Heart left ventricle (tissue), 16 donors: ENCODE data around the gene MAGEA8. TPM values are rescaled to one million over a fixed set of nuclear protein-coding genes. Genes with fewer than 3 reads are reported as not detected.

ENCODE experiments used
- ATAC-seq, 4 donors: fragments of 200-7000 bp; cut with Tn5 transposase; one replicate each; pipeline ENCODE4 v1.9.1; 2020 to 2022; ENCODE audit warnings: moderate library complexity in 4 of 4, mild to moderate bottlenecking in 3 of 4, moderate number of reproducible peaks in 1 of 4
- DNase-seq, 5 donors: peaks; one replicate each; pipeline ENCODE4 v3.0.0-alpha.2; 2020
- H3K27ac ChIP-seq, 12 donors: fragments of 200-600 bp; sonication (generic) in 4 of 12; one replicate each; pipeline versions ENCODE4 v1.5.0 to v1.8.0; 2016 to 2022; ENCODE audit warnings: mild to moderate bottlenecking in 2 of 12
- H3K27me3 ChIP-seq, 9 donors: fragments of 200-600 bp; sonication (generic) in 2 of 9; one replicate each; pipeline versions ENCODE4 v1.5.1 to v1.8.0; 2016 to 2022; ENCODE audit warnings: mild to moderate bottlenecking in 3 of 9
- H3K36me3 ChIP-seq, 9 donors: fragments of 200-600 bp; sonication (generic) in 2 of 9; one replicate each; pipeline versions ENCODE4 v1.5.0 to v1.8.0; 2018 to 2022; ENCODE audit warnings: mild to moderate bottlenecking in 2 of 9
- H3K4me1 ChIP-seq, 12 donors: fragments of 200-600 bp; sonication (generic) in 4 of 12; one replicate each; pipeline versions ENCODE4 v1.5.0 to v1.8.0; 2016 to 2022; ENCODE audit warnings: mild to moderate bottlenecking in 3 of 12
- H3K4me3 ChIP-seq, 12 donors: fragments of 200-600 bp; sonication (generic) in 4 of 12; one replicate each; pipeline versions ENCODE4 v1.5.0 to v1.8.0; 2017 to 2022; ENCODE audit warnings: mild to moderate bottlenecking in 9 of 12, moderate library complexity in 4 of 12
- H3K9me3 ChIP-seq, 12 donors: fragments of 200-600 bp; sonication (generic) in 4 of 12; one replicate each; pipeline versions ENCODE4 v1.5.0 to v1.8.0; 2016 to 2022; ENCODE audit warnings: mild to moderate bottlenecking in 1 of 12
- POLR2A ChIP-seq, 2 donors: fragments of 450-650 bp; IDR thresholded peaks; one replicate each; pipeline ENCODE4 v1.6.1; 2017; ENCODE audit warnings: antibody characterized with exemption in 2 of 2, mild to moderate bottlenecking in 2 of 2, moderate library complexity in 2 of 2
- WGBS, 4 donors: extraction: QIAGEN DNeasy Blood & Tissue Kit in 2 of 4; methylation state at CpG; one replicate each; pipeline versions ENCODE4 v1.1.5 to v1.1.7; 2013 to 2018; 5-methylcytosine and 5-hydroxymethylcytosine counted together
- intact Hi-C, 10 donors: fragments of 100-400 bp; cut with DNase I; formaldehyde crosslinking; loops; one replicate each; pipeline versions ENCODE4 v1.11.1 to v1.14.2; 2022
- polyA plus RNA-seq, 2 donors: library from polyadenylated mRNA; stranded (reverse); fragments of 200-250 nt; gene quantifications; one replicate each; pipeline ENCODE4 v1.2.3, GENCODE V29; 2013
- total RNA-seq, 9 donors: library from RNA; depleted of rRNA in 2 of 9; stranded (reverse); fragments of >200 nt in 2 of 9; fragmentation: NEBNext Ultra II Directional in 3 of 9; extraction: Animal tissue kit (Norgen Biotek cat#: 25700) in 3 of 9; gene quantifications; one replicate each; pipeline versions ENCODE4 v1.1.0 to v1.2.4, GENCODE V29; 2016 to 2023
- TF ChIP-seq, protein P1 (sequence below), 12 donors: fragments of 200-600 bp; sonication (generic) in 4 of 12; IDR thresholded peaks; one replicate each; pipeline versions ENCODE4 v1.5.0 to v1.8.0; 2018 to 2022; ENCODE audit warnings: antibody characterized with exemption in 12 of 12, mild to moderate bottlenecking in 5 of 12
- donor health status: ischemic (EF 13 %, LVEDD 7.1; RV severe dilation, severe dysfunction).
- donor health status: healthy with polysubstance abuse.
- donor health status: DM: no; HTN: yes; CAD: no.
- donor health status: DM: no; HTN: no; CAD: no.
- donor health status: ischemic (EF 25% LVEDD 6.9; RV normal size, moderate dysfunction).
- donor health status: ischemic (EF 25% LVEDD 5.7; RV mildly dilated, moderate dysfunction).
- donor health status: healthy.
- donor health status: DM: yes; HTN: yes; CAD: no.
- donor health status: ischemic (EF 35%, LVEDD 5.7; RV mildly dilated, moderate dysfunction).
- donor health status: nonischemic (EF 11% LVEDD 7.7; RV severe dilation, severe dysfunction).
- donor health status: DM: yes; HTN: yes; CAD: no.
- donor health status: PGD.
- donor health status: ischemic (EF 29% LVEDD 5.4; RV normal size, mild dysfunction).
- donor health status: nonischemic (EF 23%, LVEDD 6.1; RV moderate dilation, normal function).

Gene MAGEA8
- total and polyA plus RNA-seq, 11 donors: not detected

DNA sequence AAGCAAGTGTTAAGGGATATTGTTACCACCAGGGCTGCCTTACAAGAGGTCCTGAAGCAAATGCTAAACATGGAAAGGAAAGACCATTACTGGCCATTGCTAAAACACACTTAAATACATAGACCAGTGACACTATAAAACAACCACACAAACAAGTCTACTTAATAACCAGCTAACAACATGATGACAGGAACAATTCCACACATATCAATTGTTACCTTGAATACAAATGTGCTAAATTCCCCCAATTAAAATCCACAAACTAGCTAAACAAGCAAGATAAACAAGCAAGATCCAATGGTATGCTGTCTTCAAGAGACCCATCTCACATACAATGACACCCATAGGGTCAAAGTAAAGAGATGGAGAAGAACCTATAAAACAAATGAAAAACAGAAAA, 20.5 kb upstream of the MAGEA8 start:
- DNase-seq: no peak
- ATAC-seq: no peak
- intact Hi-C loops: no loop called here
- H3K9me3 ChIP-seq: peaks cover 0 to 13% (median 0%) of the 10 kb centered on the region in 12 donors
- H3K27me3 ChIP-seq: no peaks in the 10 kb centered on the region
- no peaks in the 10 kb centered on the region for H3K36me3 ChIP-seq
- H3K4me1 ChIP-seq: no peaks in the 10 kb centered on the region
- H3K27ac ChIP-seq: no peak overlapping the region
- TF ChIP-seq POLR2A (IDR thresholded peaks at IDR 0.05): no peak
- no peak overlapping the region for H3K4me3 ChIP-seq

DNA sequence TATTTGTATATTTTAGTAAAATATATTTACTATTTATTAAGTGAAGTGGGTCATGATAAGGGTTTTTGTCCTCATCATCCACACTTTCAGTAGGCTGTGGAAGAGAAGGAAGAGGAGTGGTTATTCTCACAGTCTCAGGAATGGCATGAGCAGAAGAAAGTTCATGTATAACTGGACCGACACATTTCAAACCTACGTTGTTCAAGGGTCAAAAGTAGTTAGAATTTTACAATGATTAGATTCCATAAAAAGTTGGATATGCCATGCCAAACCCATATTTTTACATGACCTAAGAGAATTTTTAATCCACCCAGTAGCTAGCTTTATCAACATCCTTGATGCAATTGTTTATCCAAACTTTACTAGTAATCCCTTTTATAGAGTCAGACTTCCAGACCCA, 15.6 kb upstream of the MAGEA8 start:
- ATAC-seq (no peak), DNase-seq (no peak)
- H3K27me3 ChIP-seq: no peaks in the 10 kb centered on the region
- TF ChIP-seq, protein P1, sequence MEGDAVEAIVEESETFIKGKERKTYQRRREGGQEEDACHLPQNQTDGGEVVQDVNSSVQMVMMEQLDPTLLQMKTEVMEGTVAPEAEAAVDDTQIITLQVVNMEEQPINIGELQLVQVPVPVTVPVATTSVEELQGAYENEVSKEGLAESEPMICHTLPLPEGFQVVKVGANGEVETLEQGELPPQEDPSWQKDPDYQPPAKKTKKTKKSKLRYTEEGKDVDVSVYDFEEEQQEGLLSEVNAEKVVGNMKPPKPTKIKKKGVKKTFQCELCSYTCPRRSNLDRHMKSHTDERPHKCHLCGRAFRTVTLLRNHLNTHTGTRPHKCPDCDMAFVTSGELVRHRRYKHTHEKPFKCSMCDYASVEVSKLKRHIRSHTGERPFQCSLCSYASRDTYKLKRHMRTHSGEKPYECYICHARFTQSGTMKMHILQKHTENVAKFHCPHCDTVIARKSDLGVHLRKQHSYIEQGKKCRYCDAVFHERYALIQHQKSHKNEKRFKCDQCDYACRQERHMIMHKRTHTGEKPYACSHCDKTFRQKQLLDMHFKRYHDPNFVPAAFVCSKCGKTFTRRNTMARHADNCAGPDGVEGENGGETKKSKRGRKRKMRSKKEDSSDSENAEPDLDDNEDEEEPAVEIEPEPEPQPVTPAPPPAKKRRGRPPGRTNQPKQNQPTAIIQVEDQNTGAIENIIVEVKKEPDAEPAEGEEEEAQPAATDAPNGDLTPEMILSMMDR (IDR thresholded peaks at IDR 0.05): no peak
- TF ChIP-seq POLR2A (IDR thresholded peaks at IDR 0.05): no peak
- H3K9me3 ChIP-seq: peaks cover 0 to 8% (median 0%) of the 10 kb centered on the region in 12 donors
- WGBS, 4 donors: 78 to 96% (median 83%) methylated on average over 2 of the region's 2 CpGs
- no peaks in the 10 kb centered on the region for H3K36me3 ChIP-seq
- H3K4me3 ChIP-seq: no peak overlapping the region
- H3K4me1 ChIP-seq: no peaks in the 10 kb centered on the region
- intact Hi-C loops: no loop called here
- H3K27ac ChIP-seq: no peak overlapping the region

DNA sequence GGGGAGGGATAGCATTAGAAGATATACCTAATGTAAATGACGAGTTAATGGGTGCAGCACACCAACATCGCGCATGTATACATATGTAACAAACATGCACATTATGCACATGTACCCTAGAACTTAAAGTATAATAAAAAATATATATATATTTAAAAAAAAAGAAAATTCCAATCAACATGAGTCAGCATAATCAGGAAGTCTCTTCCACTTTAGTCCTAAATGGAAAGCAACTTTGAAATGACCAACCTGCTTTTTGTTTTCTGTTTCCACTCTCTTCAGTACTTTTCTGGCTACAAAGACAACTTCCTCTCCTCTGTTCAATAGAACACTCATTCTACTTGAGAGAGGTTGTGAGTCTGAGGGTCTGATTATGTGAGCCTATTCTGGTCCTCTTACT, 13.5 kb upstream of the MAGEA8 start:
- DNase-seq (no peak), ATAC-seq (no peak)
- Histone ChIP-seq H3K9me3 (no peaks in the 10 kb centered on the region), H3K27ac (no peak overlapping the region), H3K4me3 (no peak overlapping the region), H3K27me3 (no peaks in the 10 kb centered on the region), H3K4me1 (no peaks in the 10 kb centered on the region), H3K36me3 (no peaks in the 10 kb centered on the region)
- no peak for TF ChIP-seq POLR2A (IDR thresholded peaks at IDR 0.05)
- TF ChIP-seq, protein P1 (IDR thresholded peaks at IDR 0.05): no peak
- intact Hi-C loops: no loop called here
- WGBS, 4 donors: 73 to 92% (median 85%) methylated on average over 3 of the region's 3 CpGs

DNA sequence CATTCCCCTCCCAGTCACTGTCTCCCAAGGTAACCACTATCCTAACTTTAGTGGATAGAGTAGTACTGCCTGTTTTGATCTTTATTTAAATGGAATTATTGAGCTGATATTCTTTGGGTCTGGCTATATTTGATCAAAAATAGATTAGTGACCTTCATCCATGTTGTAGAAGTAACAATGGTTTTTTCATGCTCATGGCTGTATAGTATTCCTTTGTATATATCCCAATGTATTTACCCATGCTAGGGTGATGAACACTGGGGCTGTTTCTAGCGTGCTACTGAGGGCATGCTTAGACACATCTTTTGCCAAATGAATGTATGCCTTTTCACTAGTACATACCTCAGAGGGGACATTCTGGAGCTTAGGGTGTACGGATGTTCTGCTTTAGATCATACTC, 10.1 kb upstream of the MAGEA8 start:
- no peaks in the 10 kb centered on the region for H3K4me1 ChIP-seq
- no peak overlapping the region for H3K27ac ChIP-seq
- no peaks in the 10 kb centered on the region for H3K27me3 ChIP-seq
- H3K9me3 ChIP-seq: no peaks in the 10 kb centered on the region
- no peak for DNase-seq
- intact Hi-C loops: no loop called here
- no peak for ATAC-seq
- 61 to 87% (median 78%) methylated on average over 2 of the region's 2 CpGs for WGBS, 4 donors
- H3K4me3 ChIP-seq: no peak overlapping the region
- TF ChIP-seq, protein P1 (IDR thresholded peaks at IDR 0.05): no peak
- TF ChIP-seq POLR2A (IDR thresholded peaks at IDR 0.05): no peak
- H3K36me3 ChIP-seq: no peaks in the 10 kb centered on the region

DNA sequence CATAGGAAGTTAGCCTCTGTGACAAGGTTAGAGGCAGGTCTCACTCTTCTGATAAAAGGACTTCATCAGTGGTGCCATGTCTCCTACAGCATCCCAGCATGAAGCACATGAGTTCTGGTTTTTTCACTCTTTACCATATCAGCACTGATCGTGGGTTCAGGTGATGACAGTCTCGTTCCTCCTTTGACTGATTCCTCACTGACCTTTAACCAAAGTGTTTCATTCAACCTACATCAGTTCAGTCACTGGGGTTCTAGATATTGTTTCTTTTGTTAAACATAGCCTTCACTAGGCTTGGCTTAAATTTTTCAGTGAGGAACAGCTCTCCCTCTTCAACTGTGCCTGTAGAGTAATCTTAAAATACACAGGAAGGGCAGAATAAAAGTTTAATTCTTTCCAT, 9.6 kb upstream of the MAGEA8 start:
- intact Hi-C loops: no loop called here
- 53 to 74% (median 64%) methylated on average over 2 of the region's 2 CpGs for WGBS, 4 donors

More for the DNA sequence above, 9.6 kb upstream of the MAGEA8 start:
- H3K4me3 ChIP-seq: no peak overlapping the region
- TF ChIP-seq, protein P1 (IDR thresholded peaks at IDR 0.05): no peak
- no peak for TF ChIP-seq POLR2A (IDR thresholded peaks at IDR 0.05)
- no peaks in the 10 kb centered on the region for H3K36me3 ChIP-seq
- no peak for ATAC-seq
- no peaks in the 10 kb centered on the region for H3K27me3 ChIP-seq
- no peaks in the 10 kb centered on the region for H3K9me3 ChIP-seq
- no peak overlapping the region for H3K27ac ChIP-seq
- no peak for DNase-seq
- no peaks in the 10 kb centered on the region for H3K4me1 ChIP-seq
